ENCODE data around the gene MZT2B.
"Not testable (repeated sequence)": the region's sequence is repeated elsewhere in the genome, so short reads cannot be mapped to it uniquely, and the experiment has no call there.

Gene MZT2B

GRCh38 chr2:130159376-130159775 is 22.7 kb upstream of the MZT2B start:
- not testable (repeated sequence) for H3K27ac ChIP-seq (ENCODE audit: insufficient read depth, low read depth, low read length, poor library complexity, severe bottlenecking); H3K4me1 ChIP-seq (ENCODE audit: control insufficient read depth, insufficient read depth, low read length); H3K9me3 ChIP-seq (ENCODE audit: control insufficient read depth, low read length); H3K27me3 ChIP-seq (ENCODE audit: control insufficient read depth, insufficient read depth, low read length, poor library complexity, severe bottlenecking); H3K4me3 ChIP-seq (ENCODE audit: insufficient read depth, low read depth, low read length)
- WGBS, 2 experiments = 90 to 91% methylated on average over 3 to 4 of the region's 4 CpGs
- peaks cover 14% of the 10 kb centered on the region for H3K36me3 ChIP-seq (ENCODE audit: control insufficient read depth, insufficient read depth, low read length)

GRCh38 chr2:130160131-130160530 is 21.9 kb upstream of the MZT2B start:
- peaks cover 14% of the 10 kb centered on the region for H3K36me3 ChIP-seq (ENCODE audit: control insufficient read depth, insufficient read depth, low read length)
- H3K27ac ChIP-seq (ENCODE audit: insufficient read depth, low read depth, low read length, poor library complexity, severe bottlenecking) = no peak overlapping the region
- no peaks in the 10 kb centered on the region for H3K9me3 ChIP-seq (ENCODE audit: control insufficient read depth, low read length)
- H3K27me3 ChIP-seq (ENCODE audit: control insufficient read depth, insufficient read depth, low read length, poor library complexity, severe bottlenecking) = no peaks in the 10 kb centered on the region
- 93 to 95% methylated on average over 6 of the region's 6 CpGs for WGBS, 2 experiments
- no peaks in the 10 kb centered on the region for H3K4me1 ChIP-seq (ENCODE audit: control insufficient read depth, insufficient read depth, low read length)
- H3K4me3 ChIP-seq (ENCODE audit: insufficient read depth, low read depth, low read length) = no peak overlapping the region

GRCh38 chr2:130160838-130161705 is 21.0 kb upstream of the MZT2B start:
- not testable (repeated sequence) for H3K27ac ChIP-seq (ENCODE audit: insufficient read depth, low read depth, low read length, poor library complexity, severe bottlenecking); H3K27me3 ChIP-seq (ENCODE audit: control insufficient read depth, insufficient read depth, low read length, poor library complexity, severe bottlenecking); H3K4me3 ChIP-seq (ENCODE audit: insufficient read depth, low read depth, low read length); H3K4me1 ChIP-seq (ENCODE audit: control insufficient read depth, insufficient read depth, low read length); H3K9me3 ChIP-seq (ENCODE audit: control insufficient read depth, low read length)
- WGBS, 2 experiments = 75 to 79% methylated on average over 25 of the region's 25 CpGs
- peaks cover 15% of the 10 kb centered on the region for H3K36me3 ChIP-seq (ENCODE audit: control insufficient read depth, insufficient read depth, low read length)

GRCh38 chr2:130162486-130162885 is 19.6 kb upstream of the MZT2B start:
- H3K27ac ChIP-seq (ENCODE audit: insufficient read depth, low read depth, low read length, poor library complexity, severe bottlenecking); H3K27me3 ChIP-seq (ENCODE audit: control insufficient read depth, insufficient read depth, low read length, poor library complexity, severe bottlenecking); H3K4me1 ChIP-seq (ENCODE audit: control insufficient read depth, insufficient read depth, low read length); H3K4me3 ChIP-seq (ENCODE audit: insufficient read depth, low read depth, low read length); H3K9me3 ChIP-seq (ENCODE audit: control insufficient read depth, low read length): not testable (repeated sequence)
- peaks cover 15% of the 10 kb centered on the region for H3K36me3 ChIP-seq (ENCODE audit: control insufficient read depth, insufficient read depth, low read length)
- WGBS, 2 experiments = 96% methylated on average over 7 of the region's 7 CpGs

- H3K4me1 ChIP-seq (ENCODE audit: control insufficient read depth, insufficient read depth, low read length) = no peaks in the 10 kb centered on the region
- no peaks in the 10 kb centered on the region for H3K27me3 ChIP-seq (ENCODE audit: control insufficient read depth, insufficient read depth, low read length, poor library complexity, severe bottlenecking)
- peaks cover 18% of the 10 kb centered on the region for H3K36me3 ChIP-seq (ENCODE audit: control insufficient read depth, insufficient read depth, low read length)
- WGBS, 2 experiments = 96 to 97% methylated on average over 8 to 9 of the region's 9 CpGs
- no peak overlapping the region for H3K27ac ChIP-seq (ENCODE audit: insufficient read depth, low read depth, low read length, poor library complexity, severe bottlenecking)
- H3K4me3 ChIP-seq (ENCODE audit: insufficient read depth, low read depth, low read length) = no peak overlapping the region
- no peaks in the 10 kb centered on the region for H3K9me3 ChIP-seq (ENCODE audit: control insufficient read depth, low read length)
These were observed 19.1 kb upstream of the MZT2B start for GRCh38 chr2:130162968-130163367.

GRCh38 chr2:130165293-130166016 is 16.6 kb upstream of the MZT2B start:
- Histone ChIP-seq H3K27ac (ENCODE audit: insufficient read depth, low read depth, low read length, poor library complexity, severe bottlenecking) (no peak overlapping the region), H3K27me3 (ENCODE audit: control insufficient read depth, insufficient read depth, low read length, poor library complexity, severe bottlenecking) (no peaks in the 10 kb centered on the region), H3K4me3 (ENCODE audit: insufficient read depth, low read depth, low read length) (no peak overlapping the region), H3K36me3 (ENCODE audit: control insufficient read depth, insufficient read depth, low read length) (peaks cover 21% of the 10 kb centered on the region), H3K4me1 (ENCODE audit: control insufficient read depth, insufficient read depth, low read length) (no peaks in the 10 kb centered on the region), H3K9me3 (ENCODE audit: control insufficient read depth, low read length) (no peaks in the 10 kb centered on the region)
- WGBS, 2 experiments = 96 to 98% methylated on average over 8 of the region's 8 CpGs

- 93 to 94% methylated on average over 3 of the region's 3 CpGs for WGBS, 2 experiments
- H3K36me3 ChIP-seq (ENCODE audit: control insufficient read depth, insufficient read depth, low read length) = peaks cover 24% of the 10 kb centered on the region
- not testable (repeated sequence) for H3K27me3 ChIP-seq (ENCODE audit: control insufficient read depth, insufficient read depth, low read length, poor library complexity, severe bottlenecking); H3K4me3 ChIP-seq (ENCODE audit: insufficient read depth, low read depth, low read length); H3K27ac ChIP-seq (ENCODE audit: insufficient read depth, low read depth, low read length, poor library complexity, severe bottlenecking); H3K4me1 ChIP-seq (ENCODE audit: control insufficient read depth, insufficient read depth, low read length); H3K9me3 ChIP-seq (ENCODE audit: control insufficient read depth, low read length)
These were observed 15.5 kb upstream of the MZT2B start for GRCh38 chr2:130166611-130167010.

GRCh38 chr2:130169163-130169562 is 12.9 kb upstream of the MZT2B start:
- H3K4me1 ChIP-seq (ENCODE audit: control insufficient read depth, insufficient read depth, low read length); H3K27ac ChIP-seq (ENCODE audit: insufficient read depth, low read depth, low read length, poor library complexity, severe bottlenecking); H3K9me3 ChIP-seq (ENCODE audit: control insufficient read depth, low read length); H3K27me3 ChIP-seq (ENCODE audit: control insufficient read depth, insufficient read depth, low read length, poor library complexity, severe bottlenecking); H3K4me3 ChIP-seq (ENCODE audit: insufficient read depth, low read depth, low read length): not testable (repeated sequence)
- peaks cover 20% of the 10 kb centered on the region for H3K36me3 ChIP-seq (ENCODE audit: control insufficient read depth, insufficient read depth, low read length)
- 90 to 100% methylated on average over 1 to 3 of the region's 3 CpGs for WGBS, 2 experiments

- Histone ChIP-seq H3K27me3 (ENCODE audit: control insufficient read depth, insufficient read depth, low read length, poor library complexity, severe bottlenecking) (no peaks in the 10 kb centered on the region), H3K4me3 (ENCODE audit: insufficient read depth, low read depth, low read length) (no peak overlapping the region), H3K9me3 (ENCODE audit: control insufficient read depth, low read length) (no peaks in the 10 kb centered on the region), H3K4me1 (ENCODE audit: control insufficient read depth, insufficient read depth, low read length) (no peaks in the 10 kb centered on the region), H3K27ac (ENCODE audit: insufficient read depth, low read depth, low read length, poor library complexity, severe bottlenecking) (no peak overlapping the region), H3K36me3 (ENCODE audit: control insufficient read depth, insufficient read depth, low read length) (peaks cover 19% of the 10 kb centered on the region)
- WGBS, 2 experiments = 95 to 96% methylated on average over 7 of the region's 7 CpGs
These were observed 12.2 kb upstream of the MZT2B start for GRCh38 chr2:130169896-130170295.

GRCh38 chr2:130174866-130175265 is 7.2 kb upstream of the MZT2B start:
- not testable (repeated sequence) for H3K4me3 ChIP-seq (ENCODE audit: insufficient read depth, low read depth, low read length); H3K4me1 ChIP-seq (ENCODE audit: control insufficient read depth, insufficient read depth, low read length); H3K9me3 ChIP-seq (ENCODE audit: control insufficient read depth, low read length); H3K27ac ChIP-seq (ENCODE audit: insufficient read depth, low read depth, low read length, poor library complexity, severe bottlenecking); H3K27me3 ChIP-seq (ENCODE audit: control insufficient read depth, insufficient read depth, low read length, poor library complexity, severe bottlenecking)
- peaks cover 10% of the 10 kb centered on the region for H3K36me3 ChIP-seq (ENCODE audit: control insufficient read depth, insufficient read depth, low read length)
- 93 to 96% methylated on average over 5 of the region's 5 CpGs for WGBS, 2 experiments
